ENCODE measurements around the gene RPL38. TPM values are rescaled to one million over a fixed set of nuclear protein-coding genes. Genes with fewer than 3 reads are reported as not detected.

Gene RPL38
- total and polyA plus RNA-seq, 2 of the 4 experiments (the other 2 are of a cell fraction): 111 to 527 TPM

- Histone ChIP-seq H2BK5ac (ENCODE audit: low read depth, low read length, poor library complexity, severe bottlenecking) (no peak overlapping the region), H2BK120ac (ENCODE audit: low read depth, low read length) (no peak overlapping the region), H3K4me3 (ENCODE audit: insufficient read depth, low read depth, low read length) (no peak overlapping the region), H4K91ac (ENCODE audit: insufficient read depth, low read depth, low read length) (no peak overlapping the region), H4K8ac (ENCODE audit: low read depth in 2 of 2, low read length in 2 of 2) (no peak overlapping the region), H3K4me2 (ENCODE audit: low read depth, low read length) (no peak overlapping the region), H2AK9ac (replicated peaks; ENCODE audit: low read depth, low read length, poor library complexity) (no peak overlapping the region), H3K79me1 (ENCODE audit: low read depth in 1 of 2, low read length in 2 of 2) (no peaks in the 10 kb centered on the region), H3K4me1 (ENCODE audit: control insufficient read depth, insufficient read depth, low read length) (no peaks in the 10 kb centered on the region), H3K4ac (ENCODE audit: low read depth, low read length) (no peak overlapping the region), H3K56ac (ENCODE audit: extremely low read depth, insufficient read depth, low read length) (no peak overlapping the region), H3K23ac (ENCODE audit: low read depth, low read length) (no peak overlapping the region), H3K27me3 (ENCODE audit: control insufficient read depth, insufficient read depth, low read length) (no peaks in the 10 kb centered on the region), H3K9me3 (ENCODE audit: control insufficient read depth, insufficient read depth, low read length) (no peaks in the 10 kb centered on the region), H2BK20ac (ENCODE audit: low read depth, low read length) (no peak overlapping the region), H3K9me1 (ENCODE audit: insufficient read depth, low read length) (no peaks in the 10 kb centered on the region), H3K14ac (replicated peaks; ENCODE audit: low read depth, low read length) (no peak overlapping the region), H2AFZ (replicated peaks; ENCODE audit: low read length, poor library complexity) (no peak overlapping the region), H3K18ac (ENCODE audit: low read depth, low read length) (no peak overlapping the region), H3K36me3 (ENCODE audit: control insufficient read depth, insufficient read depth, low read length) (no peaks in the 10 kb centered on the region), H2BK15ac (ENCODE audit: low read depth, low read length) (no peak overlapping the region), H4K5ac (ENCODE audit: low read depth, low read length) (no peak overlapping the region), H4K20me1 (ENCODE audit: insufficient read depth, low read length) (no peaks in the 10 kb centered on the region), H2AK5ac (ENCODE audit: low read depth, low read length) (no peak overlapping the region), H3K27ac (ENCODE audit: insufficient read depth, low read length) (no peak overlapping the region), H3K9ac (ENCODE audit: low read depth, low read length) (no peak overlapping the region)
- no peak for ATAC-seq (ENCODE audit: low read depth)
- ChIA-PET CTCF (no interaction called here), POLR2A (ENCODE audit: unreplicated experiment) (no interaction called here)
- no TSS peak for BruUV-seq (replicated peaks)
- no peak for TF ChIP-seq RCOR1 (IDR thresholded peaks at IDR 0.05; ENCODE audit: insufficient replicate concordance, low read length)
- TF ChIP-seq NFE2L2 (IDR thresholded peaks at IDR 0.05; ENCODE audit: low read depth, low read length): no peak
- intact Hi-C loops (cut with micrococcal nuclease): no loop called here
- WGBS, 2 experiments (ENCODE audit: extremely low coverage in 2 of 2, insufficient read length in 1 of 2): 79% methylated on average over 3 of the region's 10 CpGs; no CpG with 5 or more reads in 1 of the 2 experiments
- in situ Hi-C loops (cut with MboI; ENCODE audit: low sequenced_read_pairs): no loop called here
- dilution Hi-C loops (cut with HindIII; ENCODE audit: low sequenced_read_pairs, unreplicated experiment): no loop called here
- no peak for DNase-seq
These were observed 40.6 kb downstream of the RPL38 start for GRCh38 chr17:74244128-74244527.
